WTC11 (cell line): Measurements from ENCODE around the gene FAM111A.
A peak's percentile ranks its signal among the peaks of the same experiment; 100 is the strongest.

ENCODE experiments used
- ATF2 ChIP-seq: sonication (generic); formaldehyde crosslinking; IDR thresholded peaks from 2 replicates; pipeline ENCODE4 v1.8.1; 2022; ENCODE audit warnings: low read depth, missing genetic modification reagents, borderline replicate concordance
- CREM ChIP-seq: sonication (generic); formaldehyde crosslinking; IDR thresholded peaks from 2 replicates; pipeline ENCODE4 v1.8.1; 2022; ENCODE audit warnings: mild to moderate bottlenecking, missing genetic modification reagents, moderate library complexity
- CTCF ChIP-seq: fragments of 200-600 bp; IDR thresholded peaks from 2 replicates; pipeline ENCODE4 v1.8.0; 2022; ENCODE audit warnings: antibody characterized with exemption
- ELF4 ChIP-seq: sonication (generic); formaldehyde crosslinking; IDR thresholded peaks from 2 replicates; pipeline ENCODE4 v1.8.1; 2022; ENCODE audit warnings: low read depth, mild to moderate bottlenecking, moderate library complexity, missing genetic modification reagents
- ZNF512 ChIP-seq: sonication (generic); formaldehyde crosslinking; IDR thresholded peaks from 2 replicates; pipeline ENCODE4 v1.8.1; 2022; ENCODE audit warnings: missing genetic modification reagents, borderline replicate concordance
- TF ChIP-seq, protein P1 (sequence below): sonication (generic); formaldehyde crosslinking; IDR thresholded peaks from 2 replicates; pipeline ENCODE4 v1.8.1; 2023; ENCODE audit warnings: mild to moderate bottlenecking, missing genetic modification reagents, borderline replicate concordance

GRCh38 chr11:59097113-59097708 lies 45.4 kb upstream of the FAM111A start:
- TF ChIP-seq CREM (no peak), CTCF (peak; percentile 28; the same call in 1 of the 2 replicates), ZNF512 (CRISPR knock-in tag) (no peak), ELF4 (CRISPR knock-in tag) (no peak), ATF2 (CRISPR knock-in tag) (no peak)
- TF ChIP-seq, protein P1, sequence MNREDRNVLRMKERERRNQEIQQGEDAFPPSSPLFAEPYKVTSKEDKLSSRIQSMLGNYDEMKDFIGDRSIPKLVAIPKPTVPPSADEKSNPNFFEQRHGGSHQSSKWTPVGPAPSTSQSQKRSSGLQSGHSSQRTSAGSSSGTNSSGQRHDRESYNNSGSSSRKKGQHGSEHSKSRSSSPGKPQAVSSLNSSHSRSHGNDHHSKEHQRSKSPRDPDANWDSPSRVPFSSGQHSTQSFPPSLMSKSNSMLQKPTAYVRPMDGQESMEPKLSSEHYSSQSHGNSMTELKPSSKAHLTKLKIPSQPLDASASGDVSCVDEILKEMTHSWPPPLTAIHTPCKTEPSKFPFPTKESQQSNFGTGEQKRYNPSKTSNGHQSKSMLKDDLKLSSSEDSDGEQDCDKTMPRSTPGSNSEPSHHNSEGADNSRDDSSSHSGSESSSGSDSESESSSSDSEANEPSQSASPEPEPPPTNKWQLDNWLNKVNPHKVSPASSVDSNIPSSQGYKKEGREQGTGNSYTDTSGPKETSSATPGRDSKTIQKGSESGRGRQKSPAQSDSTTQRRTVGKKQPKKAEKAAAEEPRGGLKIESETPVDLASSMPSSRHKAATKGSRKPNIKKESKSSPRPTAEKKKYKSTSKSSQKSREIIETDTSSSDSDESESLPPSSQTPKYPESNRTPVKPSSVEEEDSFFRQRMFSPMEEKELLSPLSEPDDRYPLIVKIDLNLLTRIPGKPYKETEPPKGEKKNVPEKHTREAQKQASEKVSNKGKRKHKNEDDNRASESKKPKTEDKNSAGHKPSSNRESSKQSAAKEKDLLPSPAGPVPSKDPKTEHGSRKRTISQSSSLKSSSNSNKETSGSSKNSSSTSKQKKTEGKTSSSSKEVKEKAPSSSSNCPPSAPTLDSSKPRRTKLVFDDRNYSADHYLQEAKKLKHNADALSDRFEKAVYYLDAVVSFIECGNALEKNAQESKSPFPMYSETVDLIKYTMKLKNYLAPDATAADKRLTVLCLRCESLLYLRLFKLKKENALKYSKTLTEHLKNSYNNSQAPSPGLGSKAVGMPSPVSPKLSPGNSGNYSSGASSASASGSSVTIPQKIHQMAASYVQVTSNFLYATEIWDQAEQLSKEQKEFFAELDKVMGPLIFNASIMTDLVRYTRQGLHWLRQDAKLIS: no peak
